Activated CD4-positive, alpha-beta T cell treated with anti-CD3 and anti-CD28 coated beads for 1 hour (primary cell): ENCODE measurements around the gene PARP8.
"Not testable (repeated sequence)": the region's sequence is repeated elsewhere in the genome, so short reads cannot be mapped to it uniquely, and the experiment has no call there.

ENCODE experiments used
- DNase-seq: peaks from one replicate; pipeline ENCODE4 v3.0.0-alpha.2; 2020

Gene PARP8

GRCh38 chr5:50727149-50727496 lies 60.7 kb downstream of the PARP8 start:
- no peak for DNase-seq

- no peak for DNase-seq
Observed at GRCh38 chr5:50727845-50728244, 61.4 kb downstream of the PARP8 start.

- no peak for DNase-seq
Observed at GRCh38 chr5:50730336-50730735, 63.9 kb downstream of the PARP8 start.

GRCh38 chr5:50730841-50731240 lies 64.4 kb downstream of the PARP8 start:
- DNase-seq = no peak

GRCh38 chr5:50733741-50734140 lies 67.3 kb downstream of the PARP8 start:
- DNase-seq = no peak

GRCh38 chr5:50738864-50739263 lies 72.4 kb downstream of the PARP8 start:
- DNase-seq = no peak

GRCh38 chr5:50740832-50741231 lies 74.4 kb downstream of the PARP8 start:
- DNase-seq = no peak

- no peak for DNase-seq
Observed at GRCh38 chr5:50744776-50745175, 78.3 kb downstream of the PARP8 start.

GRCh38 chr5:50745221-50745910 lies 78.9 kb downstream of the PARP8 start:
- no peak for DNase-seq

- no peak for DNase-seq
Observed at GRCh38 chr5:50749181-50749580, 82.7 kb downstream of the PARP8 start.

GRCh38 chr5:50749873-50750272 lies 83.4 kb downstream of the PARP8 start:
- no peak for DNase-seq

GRCh38 chr5:50751064-50751657 lies 84.7 kb downstream of the PARP8 start:
- no peak for DNase-seq

- no peak for DNase-seq
Observed at GRCh38 chr5:50752800-50753199, 86.4 kb downstream of the PARP8 start.

- DNase-seq = no peak
Observed at GRCh38 chr5:50759526-50760270, 93.3 kb downstream of the PARP8 start.

GRCh38 chr5:50763351-50763750 lies 96.9 kb downstream of the PARP8 start:
- DNase-seq = no peak

- DNase-seq = no peak
Observed at GRCh38 chr5:50763846-50764245, 97.4 kb downstream of the PARP8 start.

GRCh38 chr5:50766042-50766441 lies 99.6 kb downstream of the PARP8 start:
- DNase-seq = no peak

GRCh38 chr5:50766462-50766861 lies 100.0 kb downstream of the PARP8 start:
- DNase-seq = no peak

GRCh38 chr5:50766967-50767366 lies 100.5 kb downstream of the PARP8 start:
- no peak for DNase-seq

GRCh38 chr5:50767588-50767987 lies 101.2 kb downstream of the PARP8 start:
- no peak for DNase-seq

- no peak for DNase-seq
Observed at GRCh38 chr5:50768634-50769033, 102.2 kb downstream of the PARP8 start.

GRCh38 chr5:50770441-50770840 lies 104.0 kb downstream of the PARP8 start:
- no peak for DNase-seq

- not testable (repeated sequence) for DNase-seq
Observed at GRCh38 chr5:50774446-50775175, 108.2 kb downstream of the PARP8 start.

- DNase-seq = no peak
Observed at GRCh38 chr5:50786073-50786472, 119.6 kb downstream of the PARP8 start.
